ENCODE measurements around the gene TTC33.

TTC33 gene

GRCh38 chr5:40552981-40553380 lies 202.8 kb downstream of the TTC33 start:
- H3K9me2 ChIP-seq (replicated peaks; ENCODE audit: insufficient read depth, low read length), result no peaks in the 10 kb centered on the region
- no peaks in the 10 kb centered on the region for H3K36me3 ChIP-seq (ENCODE audit: low read length)
- TF ChIP-seq CTCF (IDR thresholded peaks at IDR 0.05; ENCODE audit: insufficient read depth, low read length, poor library complexity, severe bottlenecking), result no peak
- no peak for TF ChIP-seq EZH2phosphoT487 (conservative IDR thresholded peaks at IDR 0.05; ENCODE audit: low read length)
- no peaks in the 10 kb centered on the region for H3K79me2 ChIP-seq (ENCODE audit: insufficient read depth, low read length)
- no peak overlapping the region for H2AFZ ChIP-seq (ENCODE audit: low read depth, low read length, severe bottlenecking)
- no peaks in the 10 kb centered on the region for H3F3A ChIP-seq (ENCODE audit: insufficient read depth)
- no peak overlapping the region for H3K4me2 ChIP-seq (ENCODE audit: low read depth, low read length, poor library complexity, severe bottlenecking)
- no peaks in the 10 kb centered on the region for H3K27me3 ChIP-seq (ENCODE audit: low read length)
- H3K9ac ChIP-seq (ENCODE audit: low read length), result no peak overlapping the region
- no peak overlapping the region for H3K27ac ChIP-seq (ENCODE audit: low read depth, low read length)
- H4K20me1 ChIP-seq (ENCODE audit: low read depth, low read length), result no peaks in the 10 kb centered on the region
- H3K4me3 ChIP-seq (ENCODE audit: insufficient read depth, low read length, poor library complexity, severe bottlenecking), result no peak overlapping the region
- no peaks in the 10 kb centered on the region for H3K9me3 ChIP-seq (ENCODE audit: insufficient read depth, low read length)

GRCh38 chr5:40551496-40552491 lies 204.0 kb downstream of the TTC33 start:
- H3K4me3 ChIP-seq (ENCODE audit: insufficient read depth, low read length, poor library complexity, severe bottlenecking), result no peak overlapping the region
- H3K27me3 ChIP-seq (ENCODE audit: low read length), result no peaks in the 10 kb centered on the region
- no peak overlapping the region for H3K9ac ChIP-seq (ENCODE audit: low read length)
- H3K9me2 ChIP-seq (replicated peaks; ENCODE audit: insufficient read depth, low read length), result no peaks in the 10 kb centered on the region
- H4K20me1 ChIP-seq (ENCODE audit: low read depth, low read length), result no peaks in the 10 kb centered on the region
- H3K4me2 ChIP-seq (ENCODE audit: low read depth, low read length, poor library complexity, severe bottlenecking), result no peak overlapping the region
- H3K9me3 ChIP-seq (ENCODE audit: insufficient read depth, low read length), result no peaks in the 10 kb centered on the region
- TF ChIP-seq EZH2phosphoT487 (conservative IDR thresholded peaks at IDR 0.05; ENCODE audit: low read length), result no peak
- no peak for TF ChIP-seq CTCF (IDR thresholded peaks at IDR 0.05; ENCODE audit: insufficient read depth, low read length, poor library complexity, severe bottlenecking)
- no peaks in the 10 kb centered on the region for H3K36me3 ChIP-seq (ENCODE audit: low read length)
- no peaks in the 10 kb centered on the region for H3F3A ChIP-seq (ENCODE audit: insufficient read depth)
- H3K27ac ChIP-seq (ENCODE audit: low read depth, low read length), result no peak overlapping the region
- no peaks in the 10 kb centered on the region for H3K79me2 ChIP-seq (ENCODE audit: insufficient read depth, low read length)
- H2AFZ ChIP-seq (ENCODE audit: low read depth, low read length, severe bottlenecking), result no peak overlapping the region

GRCh38 chr5:40550481-40550880 lies 205.3 kb downstream of the TTC33 start:
- TF ChIP-seq CTCF (IDR thresholded peaks at IDR 0.05; ENCODE audit: insufficient read depth, low read length, poor library complexity, severe bottlenecking) (no peak), EZH2phosphoT487 (conservative IDR thresholded peaks at IDR 0.05; ENCODE audit: low read length) (no peak)

More at GRCh38 chr5:40550481-40550880, 205.3 kb downstream of the TTC33 start:
- Histone ChIP-seq H3K4me3 (ENCODE audit: insufficient read depth, low read length, poor library complexity, severe bottlenecking) (no peak overlapping the region), H4K20me1 (ENCODE audit: low read depth, low read length) (no peaks in the 10 kb centered on the region), H3K27ac (ENCODE audit: low read depth, low read length) (no peak overlapping the region), H3K9me2 (replicated peaks; ENCODE audit: insufficient read depth, low read length) (no peaks in the 10 kb centered on the region), H3K9ac (ENCODE audit: low read length) (no peak overlapping the region), H3K79me2 (ENCODE audit: insufficient read depth, low read length) (no peaks in the 10 kb centered on the region), H3K4me2 (ENCODE audit: low read depth, low read length, poor library complexity, severe bottlenecking) (no peak overlapping the region), H2AFZ (ENCODE audit: low read depth, low read length, severe bottlenecking) (no peak overlapping the region), H3K9me3 (ENCODE audit: insufficient read depth, low read length) (no peaks in the 10 kb centered on the region), H3K36me3 (ENCODE audit: low read length) (no peaks in the 10 kb centered on the region), H3K27me3 (ENCODE audit: low read length) (no peaks in the 10 kb centered on the region), H3F3A (ENCODE audit: insufficient read depth) (no peaks in the 10 kb centered on the region)

Data from SU-DHL-6 (cell line).